Astrocyte (in vitro differentiated cells and primary cell): ENCODE measurements around the gene ANKRD11. TPM values are rescaled to one million over a fixed set of nuclear protein-coding genes. Genes with fewer than 3 reads are reported as not detected.

Source experiments
- DNase-seq: peaks from one replicate; pipeline ENCODE4 v3.0.0-alpha.2; 2010; ENCODE audit warnings: low read depth
- FAIRE-seq: peaks from 2 replicates; lab custom pipeline; 2011; peaks lifted over from hg19 to GRCh38; lab: Jason Lieb, UNC
- H2AFZ ChIP-seq: 2 replicates; pipeline ENCODE4 v1.6.0; 2012; ENCODE audit warnings: low read depth, low read length, inconsistent platforms
- H3K27ac ChIP-seq: 2 replicates; pipeline ENCODE4 v1.5.1; 2011; ENCODE audit warnings: low read depth, low read length, inconsistent platforms
- H3K27me3 ChIP-seq: 2 replicates; pipeline ENCODE4 v1.6.0; 2011; ENCODE audit warnings: low read length, inconsistent platforms; ENCODE audit not compliant: insufficient read depth
- H3K36me3 ChIP-seq: 2 replicates; pipeline ENCODE4 v1.5.1; 2011; ENCODE audit warnings: low read length, inconsistent platforms; ENCODE audit not compliant: insufficient read depth
- H3K4me1 ChIP-seq: 2 replicates; pipeline ENCODE4 v1.5.1; 2011; ENCODE audit warnings: low read length, inconsistent platforms; ENCODE audit not compliant: insufficient read depth
- H3K4me2 ChIP-seq: 2 replicates; pipeline ENCODE4 v1.6.0; 2012; ENCODE audit warnings: low read length, inconsistent platforms
- H3K4me3 ChIP-seq: 2 replicates; pipeline ENCODE4 v1.5.1; 2011; ENCODE audit warnings: low read depth, mild to moderate bottlenecking, low read length, inconsistent platforms; ENCODE audit not compliant: insufficient read depth
- H3K79me2 ChIP-seq: 2 replicates; pipeline ENCODE4 v1.6.0; 2012; ENCODE audit warnings: mild to moderate bottlenecking, low read length, inconsistent platforms; ENCODE audit not compliant: insufficient read depth
- H3K9ac ChIP-seq: 2 replicates; pipeline ENCODE4 v1.6.0; 2012; ENCODE audit warnings: mild to moderate bottlenecking, low read length, inconsistent platforms
- H3K9me3 ChIP-seq: 2 replicates; pipeline ENCODE4 v1.5.1; 2012; ENCODE audit warnings: low read depth, mild to moderate bottlenecking, low read length, inconsistent platforms; ENCODE audit not compliant: insufficient read depth
- H4K20me1 ChIP-seq: 2 replicates; pipeline ENCODE4 v1.6.0; 2012; ENCODE audit warnings: low read length, inconsistent platforms; ENCODE audit not compliant: insufficient read depth
- H3K27ac Mint-ChIP-seq: one replicate; pipeline ENCODE4 v1.8.0; 2021; ENCODE audit warnings: mild to moderate bottlenecking, mixed read lengths; ENCODE audit not compliant: unreplicated experiment
- H3K27me3 Mint-ChIP-seq: one replicate; pipeline ENCODE4 v1.8.0; 2021; ENCODE audit warnings: low read depth, mixed read lengths; ENCODE audit not compliant: unreplicated experiment
- H3K36me3 Mint-ChIP-seq: one replicate; pipeline ENCODE4 v1.8.0; 2021; ENCODE audit warnings: low read depth, mixed read lengths; ENCODE audit not compliant: unreplicated experiment
- H3K4me1 Mint-ChIP-seq: one replicate; pipeline ENCODE4 v1.8.0; 2021; ENCODE audit warnings: low read depth, mixed read lengths; ENCODE audit not compliant: unreplicated experiment
- H3K4me3 Mint-ChIP-seq: one replicate; pipeline ENCODE4 v1.8.0; 2021; ENCODE audit warnings: mild to moderate bottlenecking, moderate library complexity, mixed read lengths; ENCODE audit not compliant: unreplicated experiment
- H3K9me3 Mint-ChIP-seq: one replicate; pipeline ENCODE4 v1.8.0; 2021; ENCODE audit warnings: mild to moderate bottlenecking, mixed read lengths; ENCODE audit not compliant: unreplicated experiment
- EZH2 ChIP-seq: IDR thresholded peaks from 2 replicates; pipeline ENCODE4 v1.6.1; 2012; ENCODE audit warnings: mild to moderate bottlenecking, low read length, inconsistent platforms; ENCODE audit not compliant: insufficient read depth
- total RNA-seq: library from RNA; stranded (reverse); gene quantifications from 2 replicates; pipeline ENCODE4 v1.2.1, GENCODE V29; 2021
- TF ChIP-seq, protein P1 (sequence below): IDR thresholded peaks from 2 replicates; pipeline ENCODE4 v1.5.1; 2011; ENCODE audit warnings: low read depth, mild to moderate bottlenecking, inconsistent platforms, low read length, moderate library complexity; ENCODE audit not compliant: insufficient read depth

Gene ANKRD11
- total RNA-seq, 1 donor from 2014 or later, result 213 TPM

DNA sequence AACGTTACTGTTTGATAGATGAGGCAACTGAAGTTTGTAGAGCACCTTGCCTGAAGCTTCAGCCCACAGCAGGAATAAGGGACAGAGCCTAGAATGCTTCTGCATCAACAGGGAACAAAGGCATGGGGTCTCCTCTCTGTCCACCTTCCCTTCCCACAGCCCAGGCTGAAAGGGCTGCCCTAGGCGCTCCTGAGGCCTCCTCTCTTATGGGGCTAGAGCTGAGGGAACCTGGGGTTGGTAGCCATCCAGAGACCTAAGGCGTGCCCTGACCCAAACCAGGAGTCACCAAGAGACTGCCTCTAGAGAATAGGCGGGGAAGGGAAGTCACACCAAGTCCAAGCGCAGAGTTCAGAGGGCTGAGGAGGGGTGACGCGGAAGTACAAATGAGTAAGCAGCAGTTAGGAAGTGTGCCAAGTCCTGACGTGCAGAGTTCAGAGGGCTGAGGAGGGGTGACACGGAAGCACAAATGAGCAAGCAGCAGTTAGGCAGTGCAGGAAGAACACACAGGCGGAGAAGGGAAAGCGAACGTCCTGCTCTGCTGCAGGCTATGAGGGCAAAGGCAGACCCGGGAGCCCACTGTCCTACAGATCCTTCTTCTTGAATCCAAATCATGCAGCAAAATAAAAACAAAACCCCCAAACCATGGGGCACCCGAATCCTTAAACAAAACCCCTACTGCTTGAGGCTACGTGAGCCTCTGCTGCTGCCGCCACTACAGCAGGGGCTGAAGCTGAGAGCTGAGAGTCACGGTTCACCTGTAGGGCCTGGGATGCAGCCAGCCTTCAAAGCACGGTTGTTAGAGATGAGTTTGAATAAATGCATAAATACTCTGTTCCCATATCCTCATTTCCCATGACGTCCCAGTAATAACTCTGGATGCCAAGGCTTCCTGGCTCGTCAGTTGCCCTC lies 15.1 kb upstream of the ANKRD11 start:
- DNase-seq (peak; percentile 57), FAIRE-seq (no peak)
- H3K27ac Mint-ChIP-seq, result peak overlapping the region; percentile 41
- Histone ChIP-seq H3K9me3 (no peaks in the 10 kb centered on the region), H3K4me3 (no peak overlapping the region), H3K27me3 (no peaks in the 10 kb centered on the region), H3K79me2 (peaks cover 37% of the 10 kb centered on the region), H3K9ac (peak overlapping the region; percentile 3), H3K36me3 (peaks cover 2% of the 10 kb centered on the region), H3K4me1 (peaks cover 31% of the 10 kb centered on the region), H2AFZ (peak overlapping the region; percentile 5), H3K4me2 (peak overlapping the region; percentile 62), H4K20me1 (peaks cover 19% of the 10 kb centered on the region), H3K27ac (peak overlapping the region; percentile 4)
- no peaks in the 10 kb centered on the region for H3K27me3 Mint-ChIP-seq
- peaks cover 4% of the 10 kb centered on the region for H3K36me3 Mint-ChIP-seq
- peak overlapping the region; percentile 51 for H3K4me3 Mint-ChIP-seq
- H3K4me1 Mint-ChIP-seq, result peaks cover 23% of the 10 kb centered on the region
- TF ChIP-seq, protein P1, sequence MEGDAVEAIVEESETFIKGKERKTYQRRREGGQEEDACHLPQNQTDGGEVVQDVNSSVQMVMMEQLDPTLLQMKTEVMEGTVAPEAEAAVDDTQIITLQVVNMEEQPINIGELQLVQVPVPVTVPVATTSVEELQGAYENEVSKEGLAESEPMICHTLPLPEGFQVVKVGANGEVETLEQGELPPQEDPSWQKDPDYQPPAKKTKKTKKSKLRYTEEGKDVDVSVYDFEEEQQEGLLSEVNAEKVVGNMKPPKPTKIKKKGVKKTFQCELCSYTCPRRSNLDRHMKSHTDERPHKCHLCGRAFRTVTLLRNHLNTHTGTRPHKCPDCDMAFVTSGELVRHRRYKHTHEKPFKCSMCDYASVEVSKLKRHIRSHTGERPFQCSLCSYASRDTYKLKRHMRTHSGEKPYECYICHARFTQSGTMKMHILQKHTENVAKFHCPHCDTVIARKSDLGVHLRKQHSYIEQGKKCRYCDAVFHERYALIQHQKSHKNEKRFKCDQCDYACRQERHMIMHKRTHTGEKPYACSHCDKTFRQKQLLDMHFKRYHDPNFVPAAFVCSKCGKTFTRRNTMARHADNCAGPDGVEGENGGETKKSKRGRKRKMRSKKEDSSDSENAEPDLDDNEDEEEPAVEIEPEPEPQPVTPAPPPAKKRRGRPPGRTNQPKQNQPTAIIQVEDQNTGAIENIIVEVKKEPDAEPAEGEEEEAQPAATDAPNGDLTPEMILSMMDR, result no peak
- TF ChIP-seq EZH2, result no peak
- no peaks in the 10 kb centered on the region for H3K9me3 Mint-ChIP-seq

DNA sequence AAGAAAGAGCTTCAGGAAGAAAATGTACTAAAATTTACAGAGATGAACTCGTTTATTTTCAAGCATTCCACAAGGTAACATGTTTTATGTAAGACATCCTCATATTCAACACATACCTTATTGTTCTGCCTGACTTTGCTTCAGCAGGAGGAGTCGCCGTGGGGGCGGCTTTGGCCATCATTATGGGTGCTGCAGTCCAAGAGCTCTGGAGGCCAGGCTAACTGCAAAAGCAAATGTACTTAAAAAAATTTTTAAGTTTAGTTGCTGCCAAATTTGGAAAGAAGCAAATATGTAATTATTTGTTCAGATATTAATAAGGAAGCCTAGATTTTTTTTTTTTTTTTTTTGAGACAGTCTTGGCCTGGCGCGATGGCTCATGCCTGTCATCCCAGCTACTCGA lies 13.7 kb upstream of the ANKRD11 start:
- Mint-ChIP-seq H3K36me3 (peaks cover 6% of the 10 kb centered on the region), H3K9me3 (no peaks in the 10 kb centered on the region)

More for the DNA sequence above, 13.7 kb upstream of the ANKRD11 start:
- peaks cover 25% of the 10 kb centered on the region for H3K4me1 ChIP-seq
- no peak overlapping the region for H3K4me2 ChIP-seq
- Mint-ChIP-seq H3K27ac (no peak overlapping the region), H3K4me3 (no peak overlapping the region), H3K4me1 (peaks cover 23% of the 10 kb centered on the region), H3K27me3 (no peaks in the 10 kb centered on the region)
- no peaks in the 10 kb centered on the region for H3K36me3 ChIP-seq
- no peak overlapping the region for H3K27ac ChIP-seq
- peaks cover 23% of the 10 kb centered on the region for H3K79me2 ChIP-seq
- H3K4me3 ChIP-seq, result no peak overlapping the region
- no peak overlapping the region for H3K9ac ChIP-seq
- peaks cover 8% of the 10 kb centered on the region for H4K20me1 ChIP-seq
- no peaks in the 10 kb centered on the region for H3K9me3 ChIP-seq
- DNase-seq, result no peak
- H2AFZ ChIP-seq, result no peak overlapping the region
- H3K27me3 ChIP-seq, result no peaks in the 10 kb centered on the region
- FAIRE-seq, result no peak
- TF ChIP-seq, protein P1, result no peak
- no peak for TF ChIP-seq EZH2
